Thoracic aorta (tissue), 2 donors: ENCODE measurements around the gene PEX7. TPM values are rescaled to one million over a fixed set of nuclear protein-coding genes. Genes with fewer than 3 reads are reported as not detected.

Experiments
- ATAC-seq: fragments of 150-250 bp; one replicate; pipeline ENCODE4 v1.8.0; 2017; ENCODE audit warnings: low read depth; ENCODE audit not compliant: insufficient number of reproducible peaks, low FRiP score
- DNase-seq: peaks from one replicate; pipeline ENCODE4 v3.0.0-alpha.2; 2020; ENCODE audit warnings: low spot score
- H3K27ac ChIP-seq, 2 donors: fragments of 200-600 bp; sonication (generic); 1 replicate in 1 of 2; 2 replicates in 1 of 2; pipeline ENCODE4 v1.5.1; 2016; ENCODE audit warnings: mild to moderate bottlenecking in 2 of 2, moderate library complexity in 2 of 2
- H3K27me3 ChIP-seq: fragments of 200-600 bp; sonication (generic); replicated peaks from 2 replicates; pipeline ENCODE4 v1.6.0; 2016; ENCODE audit warnings: mild to moderate bottlenecking; ENCODE audit not compliant: insufficient read depth
- H3K36me3 ChIP-seq: fragments of 200-600 bp; sonication (generic); one replicate; pipeline ENCODE4 v1.5.1; 2016
- H3K4me1 ChIP-seq, 2 donors: fragments of 200-600 bp; sonication (generic); 1 replicate in 1 of 2; 2 replicates in 1 of 2; pipeline versions ENCODE4 v1.5.1 to v1.6.0; 2016; ENCODE audit warnings: low read depth in 2 of 2, mild to moderate bottlenecking in 1 of 2; ENCODE audit not compliant: control insufficient read depth in 1 of 2
- H3K4me3 ChIP-seq: fragments of 200-600 bp; sonication (generic); 2 replicates; pipeline ENCODE4 v1.5.1; 2016; ENCODE audit warnings: mild to moderate bottlenecking
- H3K9me3 ChIP-seq: fragments of 200-600 bp; sonication (generic); 2 replicates; pipeline ENCODE4 v1.5.1; 2016
- total RNA-seq, 2 donors: library from RNA; depleted of rRNA; stranded (reverse); fragments of >200 nt; gene quantifications; one replicate each; pipeline versions ENCODE4 v1.1.0 to v1.2.3, GENCODE V29; 2016
- TF ChIP-seq, protein P1 (sequence below): fragments of 200-600 bp; sonication (generic); IDR thresholded peaks from one replicate; pipeline ENCODE4 v1.5.1; 2019; ENCODE audit warnings: antibody characterized with exemption

The PEX7 gene, protein sequence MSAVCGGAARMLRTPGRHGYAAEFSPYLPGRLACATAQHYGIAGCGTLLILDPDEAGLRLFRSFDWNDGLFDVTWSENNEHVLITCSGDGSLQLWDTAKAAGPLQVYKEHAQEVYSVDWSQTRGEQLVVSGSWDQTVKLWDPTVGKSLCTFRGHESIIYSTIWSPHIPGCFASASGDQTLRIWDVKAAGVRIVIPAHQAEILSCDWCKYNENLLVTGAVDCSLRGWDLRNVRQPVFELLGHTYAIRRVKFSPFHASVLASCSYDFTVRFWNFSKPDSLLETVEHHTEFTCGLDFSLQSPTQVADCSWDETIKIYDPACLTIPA
- 1 to 10 TPM; 7.6 TPM for total RNA-seq

DNA sequence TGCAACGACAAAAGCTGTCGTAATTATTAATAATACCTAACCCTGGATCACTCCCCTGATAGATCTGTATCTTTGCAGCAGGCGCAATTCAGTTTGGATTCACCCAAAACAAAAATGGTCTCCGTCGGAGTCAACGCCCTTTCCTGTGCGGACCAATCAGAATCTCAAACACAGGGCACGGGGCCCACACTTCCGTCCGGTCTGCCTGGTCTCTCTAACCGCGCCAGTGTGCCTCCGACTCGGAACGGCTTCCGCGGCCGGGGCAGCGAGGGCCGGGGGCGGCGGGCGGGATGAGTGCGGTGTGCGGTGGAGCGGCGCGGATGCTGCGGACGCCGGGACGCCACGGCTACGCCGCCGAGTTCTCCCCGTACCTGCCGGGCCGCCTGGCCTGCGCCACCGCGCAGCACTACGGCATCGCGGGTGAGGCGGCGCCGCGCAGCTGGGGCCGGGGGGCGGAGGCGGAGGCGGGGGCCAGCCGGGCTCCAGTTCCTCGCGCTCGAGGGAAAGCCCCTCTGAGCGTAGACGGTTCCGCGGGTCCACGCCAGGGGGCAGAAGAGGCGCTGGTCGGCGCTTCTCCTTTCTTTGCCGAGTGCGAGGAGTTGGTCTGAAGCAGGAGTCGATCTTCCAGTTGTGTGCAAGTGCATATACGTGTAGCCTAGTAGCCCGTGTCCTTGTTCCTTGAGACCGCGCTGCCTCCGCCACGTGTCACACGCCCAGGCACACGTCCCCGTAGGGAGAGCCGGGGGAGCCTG, at the start of gene PEX7:
Gene PEX7 (plus strand): TSS at position 217 of the 752 bp plus-strand sequence. CDS start 74 bp downstream, at position 291.
- H3K27ac ChIP-seq: peak within 1 kb of the TSS; percentile 88 to 91
- no peaks in the 10 kb centered on the region for H3K27me3 ChIP-seq
- TF ChIP-seq, protein P1, sequence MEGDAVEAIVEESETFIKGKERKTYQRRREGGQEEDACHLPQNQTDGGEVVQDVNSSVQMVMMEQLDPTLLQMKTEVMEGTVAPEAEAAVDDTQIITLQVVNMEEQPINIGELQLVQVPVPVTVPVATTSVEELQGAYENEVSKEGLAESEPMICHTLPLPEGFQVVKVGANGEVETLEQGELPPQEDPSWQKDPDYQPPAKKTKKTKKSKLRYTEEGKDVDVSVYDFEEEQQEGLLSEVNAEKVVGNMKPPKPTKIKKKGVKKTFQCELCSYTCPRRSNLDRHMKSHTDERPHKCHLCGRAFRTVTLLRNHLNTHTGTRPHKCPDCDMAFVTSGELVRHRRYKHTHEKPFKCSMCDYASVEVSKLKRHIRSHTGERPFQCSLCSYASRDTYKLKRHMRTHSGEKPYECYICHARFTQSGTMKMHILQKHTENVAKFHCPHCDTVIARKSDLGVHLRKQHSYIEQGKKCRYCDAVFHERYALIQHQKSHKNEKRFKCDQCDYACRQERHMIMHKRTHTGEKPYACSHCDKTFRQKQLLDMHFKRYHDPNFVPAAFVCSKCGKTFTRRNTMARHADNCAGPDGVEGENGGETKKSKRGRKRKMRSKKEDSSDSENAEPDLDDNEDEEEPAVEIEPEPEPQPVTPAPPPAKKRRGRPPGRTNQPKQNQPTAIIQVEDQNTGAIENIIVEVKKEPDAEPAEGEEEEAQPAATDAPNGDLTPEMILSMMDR: peak; percentile 57
- H3K9me3 ChIP-seq: no peaks in the 10 kb centered on the region
- peak within 1 kb of the TSS; percentile 92 for H3K4me3 ChIP-seq
- peaks cover 4 to 11% of the 10 kb centered on the region in 2 donors for H3K4me1 ChIP-seq
- H3K36me3 ChIP-seq: peaks cover 3% of the 10 kb centered on the region
- ATAC-seq (peak; percentile 98), DNase-seq (peak; percentile 66)

DNA sequence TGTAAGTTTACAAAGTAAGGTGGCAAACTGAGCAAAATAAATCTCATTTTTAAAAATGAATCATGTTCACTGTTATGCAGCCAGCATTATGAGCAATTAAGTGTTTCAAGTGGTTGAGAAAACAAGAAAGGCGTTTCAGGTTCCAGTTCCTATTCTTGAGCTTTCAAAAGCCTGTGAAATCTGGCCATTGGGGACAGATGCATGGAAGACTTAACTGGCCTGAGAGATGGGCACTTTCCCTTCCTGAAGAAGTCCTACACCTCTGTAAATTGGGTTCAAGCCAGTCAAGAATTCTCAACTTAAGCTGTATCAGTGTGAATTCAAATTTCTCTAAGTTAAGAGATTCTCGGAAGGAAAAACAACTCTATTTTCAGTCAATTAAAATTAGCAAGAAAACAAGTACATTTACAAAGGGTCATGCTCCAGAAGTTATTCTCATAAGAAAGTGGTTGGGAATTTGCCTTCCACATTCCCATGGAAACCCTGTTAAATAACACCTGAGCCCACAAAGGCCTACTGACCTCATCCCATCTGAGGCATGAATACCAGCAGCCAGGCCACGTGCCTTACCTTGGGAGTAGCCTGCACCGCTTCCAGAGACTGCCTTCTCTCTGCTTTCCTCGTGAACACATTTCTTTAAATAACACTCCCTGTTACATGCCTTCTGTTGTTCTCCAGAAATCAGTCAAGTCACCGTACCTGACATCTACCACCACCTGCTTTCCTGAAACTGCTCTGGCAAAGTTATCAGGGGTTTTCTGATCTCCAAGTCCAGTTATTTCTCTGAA, 49.5 kb upstream of the PEX7 start:
- no peak for DNase-seq
- peak overlapping the region; percentile 48 to 81 for H3K27ac ChIP-seq
- peaks cover 54 to 67% of the 10 kb centered on the region in 2 donors for H3K4me1 ChIP-seq
- ATAC-seq: peak; percentile 64
- peak overlapping the region; percentile 33 for H3K4me3 ChIP-seq
- no peaks in the 10 kb centered on the region for H3K9me3 ChIP-seq
- no peaks in the 10 kb centered on the region for H3K36me3 ChIP-seq
- H3K27me3 ChIP-seq: no peaks in the 10 kb centered on the region
- TF ChIP-seq, protein P1: no peak

DNA sequence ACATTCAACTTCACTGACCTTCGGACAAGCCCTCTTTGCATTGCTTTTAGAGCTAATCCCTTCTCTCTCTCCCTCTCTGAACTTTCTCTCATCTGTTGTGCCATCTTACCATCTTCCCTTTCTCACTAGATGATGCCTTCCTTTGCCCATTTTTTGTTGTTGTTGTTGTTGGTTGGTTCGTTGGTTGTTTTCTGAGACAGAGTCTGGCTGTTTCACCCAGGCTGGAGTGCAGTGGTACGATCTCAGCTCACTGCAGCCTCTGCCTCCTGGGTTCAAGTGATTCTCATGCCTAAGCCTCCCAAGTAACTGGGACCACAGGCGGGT, 49.0 kb upstream of the PEX7 start:
- TF ChIP-seq, protein P1: no peak
- ATAC-seq (no peak), DNase-seq (no peak)
- peak overlapping the region; percentile 33 for H3K4me3 ChIP-seq
- no peaks in the 10 kb centered on the region for H3K9me3 ChIP-seq
- H3K36me3 ChIP-seq: no peaks in the 10 kb centered on the region
- H3K4me1 ChIP-seq: peaks cover 50 to 69% of the 10 kb centered on the region in 2 donors
- peak overlapping the region; percentile 48 to 81 for H3K27ac ChIP-seq
- no peaks in the 10 kb centered on the region for H3K27me3 ChIP-seq

- no peak for ATAC-seq
- Histone ChIP-seq H3K4me1 (peaks cover 50 to 76% of the 10 kb centered on the region in 2 donors), H3K27ac (peak overlapping the region; percentile 48 to 81), H3K9me3 (no peaks in the 10 kb centered on the region), H3K27me3 (no peaks in the 10 kb centered on the region), H3K36me3 (no peaks in the 10 kb centered on the region), H3K4me3 (peak overlapping the region; percentile 8)
- DNase-seq: no peak
- TF ChIP-seq, protein P1: no peak
These were observed 48.0 kb upstream of the PEX7 start for GRCh38 chr6:136774228-136775041.
